Measurements from ENCODE around the gene RNF4.
A peak's percentile ranks its signal among the peaks of the same experiment; 100 is the strongest.

The RNF4 gene

GRCh38 chr4:2497324-2497723 is 28.4 kb downstream of the RNF4 start:
- Histone ChIP-seq H3K4me3 (no peak overlapping the region), H3K36me3 (ENCODE audit: insufficient read depth, low read length) (peaks cover 91% of the 10 kb centered on the region), H3K9ac (ENCODE audit: insufficient read length) (no peak overlapping the region), H3K9me3 (ENCODE audit: low read depth, low read length) (no peaks in the 10 kb centered on the region), H3K27ac (no peak overlapping the region)
- DNase-seq (ENCODE audit: low read depth, low spot score) = no peak
- TF ChIP-seq FOXP2 (optimal IDR thresholded peaks at IDR 0.05; ENCODE audit: control extremely low read depth, extremely low read length, insufficient read depth) = no peak
- TF ChIP-seq POLR2AphosphoS5 (IDR thresholded peaks at IDR 0.05; ENCODE audit: borderline replicate concordance, low read depth, low read length) = no peak
- no peak for TF ChIP-seq EZH2 (IDR thresholded peaks at IDR 0.05)

DNA sequence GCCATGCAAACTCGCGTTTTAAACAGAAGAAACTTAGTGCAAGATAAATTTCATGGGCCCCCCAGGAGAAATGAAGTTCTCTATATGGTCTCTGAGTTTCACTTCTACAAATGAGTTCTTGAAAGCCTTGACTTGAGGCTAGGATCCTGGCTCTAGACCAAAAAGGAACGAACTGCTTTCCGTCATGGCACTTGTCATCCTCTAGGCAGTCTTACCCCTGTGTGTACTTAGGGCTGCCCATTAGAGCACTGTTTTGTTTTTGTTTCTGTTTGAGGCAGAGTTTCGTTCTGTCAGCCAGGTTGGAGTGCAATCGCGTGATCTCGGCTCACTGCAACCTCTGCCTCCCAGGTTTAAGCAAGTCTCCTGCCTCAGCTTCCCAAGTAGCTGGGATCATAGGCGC is 29.0 kb downstream of the RNF4 start:
- Histone ChIP-seq H3K9me3 (ENCODE audit: low read depth, low read length) (no peaks in the 10 kb centered on the region), H3K4me3 (no peak overlapping the region), H3K36me3 (ENCODE audit: insufficient read depth, low read length) (peaks cover 88% of the 10 kb centered on the region), H3K9ac (ENCODE audit: insufficient read length) (no peak overlapping the region), H3K27ac (no peak overlapping the region)
- no peak for TF ChIP-seq EZH2 (IDR thresholded peaks at IDR 0.05)
- DNase-seq (ENCODE audit: low read depth, low spot score) = no peak

- no peak for DNase-seq (ENCODE audit: low read depth, low spot score)
- no peak overlapping the region for H3K27ac ChIP-seq
- H3K36me3 ChIP-seq (ENCODE audit: insufficient read depth, low read length) = peaks cover 86% of the 10 kb centered on the region
- H3K4me3 ChIP-seq = no peak overlapping the region
- TF ChIP-seq POLR2AphosphoS5 (IDR thresholded peaks at IDR 0.05; ENCODE audit: borderline replicate concordance, low read depth, low read length) (no peak), EZH2 (IDR thresholded peaks at IDR 0.05) (no peak), FOXP2 (optimal IDR thresholded peaks at IDR 0.05; ENCODE audit: control extremely low read depth, extremely low read length, insufficient read depth) (no peak)
- H3K9ac ChIP-seq (ENCODE audit: insufficient read length) = no peak overlapping the region
- H3K9me3 ChIP-seq (ENCODE audit: low read depth, low read length) = no peaks in the 10 kb centered on the region
These were observed 31.6 kb downstream of the RNF4 start for GRCh38 chr4:2500547-2500946.

- no peak for DNase-seq (ENCODE audit: low read depth, low spot score)
- no peak overlapping the region for H3K9ac ChIP-seq (ENCODE audit: insufficient read length)
- H3K36me3 ChIP-seq (ENCODE audit: insufficient read depth, low read length) = peaks cover 88% of the 10 kb centered on the region
- TF ChIP-seq POLR2AphosphoS5 (IDR thresholded peaks at IDR 0.05; ENCODE audit: borderline replicate concordance, low read depth, low read length) (no peak), FOXP2 (optimal IDR thresholded peaks at IDR 0.05; ENCODE audit: control extremely low read depth, extremely low read length, insufficient read depth) (no peak), EZH2 (IDR thresholded peaks at IDR 0.05) (no peak)
- H3K27ac ChIP-seq = no peak overlapping the region
- no peaks in the 10 kb centered on the region for H3K9me3 ChIP-seq (ENCODE audit: low read depth, low read length)
- H3K4me3 ChIP-seq = no peak overlapping the region
These were observed 32.2 kb downstream of the RNF4 start for GRCh38 chr4:2501034-2501594.

GRCh38 chr4:2503809-2504208 is 34.9 kb downstream of the RNF4 start:
- DNase-seq (ENCODE audit: low read depth, low spot score) = no peak
- TF ChIP-seq POLR2AphosphoS5 (IDR thresholded peaks at IDR 0.05; ENCODE audit: borderline replicate concordance, low read depth, low read length) (no peak), FOXP2 (optimal IDR thresholded peaks at IDR 0.05; ENCODE audit: control extremely low read depth, extremely low read length, insufficient read depth) (no peak), EZH2 (IDR thresholded peaks at IDR 0.05) (no peak)
- Histone ChIP-seq H3K4me3 (no peak overlapping the region), H3K36me3 (ENCODE audit: insufficient read depth, low read length) (peaks cover 86% of the 10 kb centered on the region), H3K27ac (no peak overlapping the region), H3K9me3 (ENCODE audit: low read depth, low read length) (no peaks in the 10 kb centered on the region), H3K9ac (ENCODE audit: insufficient read length) (no peak overlapping the region)

DNA sequence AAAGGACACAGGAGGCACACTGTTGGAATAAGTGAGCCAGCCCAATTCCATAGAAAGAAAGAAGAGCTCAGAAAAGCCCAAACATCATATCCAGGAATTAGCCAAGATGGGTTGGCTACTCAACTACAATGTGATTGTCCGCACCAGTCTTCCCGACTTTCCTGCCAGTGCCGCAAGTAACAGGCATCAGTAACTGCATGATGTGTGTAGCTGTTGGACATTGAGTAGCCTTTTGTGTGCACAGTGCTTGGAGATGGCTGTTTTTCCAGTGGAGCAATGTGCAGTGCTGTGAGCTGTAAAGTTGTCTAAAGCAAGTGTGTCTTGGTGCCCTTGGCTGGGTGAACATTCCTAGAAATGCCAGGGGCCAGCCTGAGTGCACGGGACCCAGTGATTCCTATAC is 38.4 kb downstream of the RNF4 start:
- peaks cover 78% of the 10 kb centered on the region for H3K36me3 ChIP-seq (ENCODE audit: insufficient read depth, low read length)
- no peak for DNase-seq (ENCODE audit: low read depth, low spot score)
- H3K4me3 ChIP-seq = no peak overlapping the region
- peak overlapping the region; percentile 13; the same call in 1 of the 2 replicates for H3K27ac ChIP-seq
- no peak for TF ChIP-seq EZH2 (IDR thresholded peaks at IDR 0.05)
- no peaks in the 10 kb centered on the region for H3K9me3 ChIP-seq (ENCODE audit: low read depth, low read length)
- H3K9ac ChIP-seq (ENCODE audit: insufficient read length) = no peak overlapping the region

DNA sequence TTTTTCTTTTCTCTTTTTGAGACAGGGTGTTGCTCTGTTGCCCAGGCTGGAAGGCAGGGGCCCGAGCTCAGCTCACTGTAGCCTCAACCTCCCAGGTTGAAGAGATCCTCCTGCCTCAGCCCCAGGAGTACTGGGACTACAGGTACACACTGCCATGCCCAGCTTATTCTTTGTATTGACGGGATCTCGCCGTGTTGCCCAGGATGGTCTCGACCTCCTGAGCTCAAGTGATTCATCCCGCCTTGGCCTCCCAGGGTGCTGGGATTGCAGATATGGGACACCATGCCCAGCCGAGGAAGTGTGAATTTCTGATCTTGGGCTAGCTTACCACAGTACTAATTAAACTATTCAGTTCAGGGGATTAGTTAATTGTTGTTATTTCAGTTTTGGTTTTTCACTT is 38.9 kb downstream of the RNF4 start:
- DNase-seq (ENCODE audit: low read depth, low spot score) = no peak
- TF ChIP-seq EZH2 (IDR thresholded peaks at IDR 0.05) (no peak), POLR2AphosphoS5 (IDR thresholded peaks at IDR 0.05; ENCODE audit: borderline replicate concordance, low read depth, low read length) (no peak), FOXP2 (optimal IDR thresholded peaks at IDR 0.05; ENCODE audit: control extremely low read depth, extremely low read length, insufficient read depth) (no peak)
- peak overlapping the region; percentile 13; the same call in 1 of the 2 replicates for H3K27ac ChIP-seq
- no peak overlapping the region for H3K9ac ChIP-seq (ENCODE audit: insufficient read length)
- H3K9me3 ChIP-seq (ENCODE audit: low read depth, low read length) = no peaks in the 10 kb centered on the region
- H3K36me3 ChIP-seq (ENCODE audit: insufficient read depth, low read length) = peaks cover 82% of the 10 kb centered on the region
- H3K4me3 ChIP-seq = no peak overlapping the region

- Histone ChIP-seq H3K9me3 (ENCODE audit: low read depth, low read length) (no peaks in the 10 kb centered on the region), H3K27ac (no peak overlapping the region), H3K36me3 (ENCODE audit: insufficient read depth, low read length) (peaks cover 87% of the 10 kb centered on the region), H3K9ac (ENCODE audit: insufficient read length) (no peak overlapping the region), H3K4me3 (no peak overlapping the region)
- DNase-seq (ENCODE audit: low read depth, low spot score) = no peak
- TF ChIP-seq EZH2 (IDR thresholded peaks at IDR 0.05) = no peak
- TF ChIP-seq FOXP2 (optimal IDR thresholded peaks at IDR 0.05; ENCODE audit: control extremely low read depth, extremely low read length, insufficient read depth) = no peak
- no peak for TF ChIP-seq POLR2AphosphoS5 (IDR thresholded peaks at IDR 0.05; ENCODE audit: borderline replicate concordance, low read depth, low read length)
These were observed 41.7 kb downstream of the RNF4 start for GRCh38 chr4:2510351-2511259.
